ENCODE measurements around the gene RAD51B.
"Not testable (repeated sequence)": the region's sequence is repeated elsewhere in the genome, so short reads cannot be mapped to it uniquely, and the experiment has no call there.

RAD51B gene

GRCh38 chr14:68686724-68687123, 867.1 kb downstream of the RAD51B start:
- no peak for DNase-seq

GRCh38 chr14:68687746-68688145, 868.2 kb downstream of the RAD51B start:
- DNase-seq: no peak

GRCh38 chr14:68688872-68689371, 869.3 kb downstream of the RAD51B start:
- no peak for DNase-seq

- DNase-seq: no peak
These were observed 869.9 kb downstream of the RAD51B start for GRCh38 chr14:68689511-68689910.

- no peak for DNase-seq
These were observed 870.7 kb downstream of the RAD51B start for GRCh38 chr14:68690089-68690958.

DNA sequence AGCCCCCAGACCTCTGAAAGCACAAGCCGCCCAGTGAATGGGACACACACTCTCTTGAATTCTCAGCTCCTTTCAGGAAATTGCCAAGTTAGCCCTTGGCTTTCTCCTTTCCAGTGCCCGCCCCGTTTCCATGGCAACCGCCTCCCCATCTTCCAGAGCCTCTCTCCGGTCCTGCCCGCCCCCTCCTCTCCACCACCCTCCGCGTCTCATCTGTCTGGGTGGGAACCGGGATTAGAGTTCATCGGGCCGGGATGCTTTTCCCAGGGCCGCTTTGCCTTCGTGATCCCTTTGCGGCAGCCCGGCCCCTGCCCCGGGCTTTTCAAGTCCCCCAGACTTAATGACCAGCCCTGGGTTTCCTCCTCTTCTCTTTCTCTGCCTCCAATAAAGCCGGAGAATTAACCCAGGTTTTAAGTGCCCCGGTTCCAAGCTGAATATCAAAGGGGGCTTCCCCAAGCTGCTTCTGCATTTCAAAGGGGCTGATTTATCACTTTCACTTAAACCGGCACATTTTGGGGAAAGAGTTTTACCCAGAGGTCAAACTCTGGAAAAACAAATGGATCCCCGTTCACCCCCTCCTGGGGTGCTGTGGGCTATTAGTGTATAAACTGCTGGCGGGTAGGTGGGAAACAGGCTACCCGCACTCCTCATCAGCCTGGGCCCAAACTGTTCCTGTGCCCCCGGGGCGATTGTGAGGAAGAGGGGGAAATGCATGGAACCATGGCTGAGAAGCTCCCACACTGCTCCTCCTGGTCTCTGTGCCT, 871.6 kb downstream of the RAD51B start:
- DNase-seq: no peak

DNA sequence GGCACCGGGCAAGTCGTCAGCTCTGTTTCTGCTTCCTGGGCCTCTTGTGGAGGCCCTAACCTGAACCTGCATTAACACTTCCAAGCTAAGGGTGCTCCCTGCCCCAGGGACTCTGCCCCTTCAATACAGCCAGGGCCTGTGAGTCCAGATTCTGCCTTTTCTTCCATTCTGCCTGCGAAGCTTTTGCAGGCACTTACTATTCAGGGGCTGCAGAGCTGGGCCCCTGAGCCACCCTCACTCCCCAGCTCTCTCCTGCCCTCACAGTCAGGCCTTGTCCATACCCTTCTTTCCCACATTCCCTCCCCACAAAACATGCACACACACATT, 872.2 kb downstream of the RAD51B start:
- no peak for DNase-seq

DNA sequence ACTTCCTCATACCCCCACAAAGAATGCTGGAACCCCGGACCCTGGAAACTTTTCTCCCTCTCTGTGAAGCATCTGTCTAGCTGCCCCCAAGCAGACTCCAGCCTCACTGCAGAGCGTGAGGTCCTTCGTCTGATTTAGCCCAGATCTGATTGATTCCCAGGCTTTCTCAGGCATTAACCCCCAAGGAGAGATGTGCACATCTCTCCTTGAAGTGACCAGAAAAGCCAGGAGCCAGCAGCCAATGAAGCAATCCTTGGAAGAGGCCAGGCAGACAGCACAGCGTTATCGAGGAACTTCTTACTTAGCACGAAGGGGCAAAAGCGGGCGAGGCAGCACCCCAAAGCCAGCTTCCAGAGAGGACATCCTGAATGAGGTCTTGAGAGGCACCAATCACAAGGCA, 872.6 kb downstream of the RAD51B start:
- no peak for DNase-seq

GRCh38 chr14:68692916-68693771, 873.6 kb downstream of the RAD51B start:
- no peak for DNase-seq

DNA sequence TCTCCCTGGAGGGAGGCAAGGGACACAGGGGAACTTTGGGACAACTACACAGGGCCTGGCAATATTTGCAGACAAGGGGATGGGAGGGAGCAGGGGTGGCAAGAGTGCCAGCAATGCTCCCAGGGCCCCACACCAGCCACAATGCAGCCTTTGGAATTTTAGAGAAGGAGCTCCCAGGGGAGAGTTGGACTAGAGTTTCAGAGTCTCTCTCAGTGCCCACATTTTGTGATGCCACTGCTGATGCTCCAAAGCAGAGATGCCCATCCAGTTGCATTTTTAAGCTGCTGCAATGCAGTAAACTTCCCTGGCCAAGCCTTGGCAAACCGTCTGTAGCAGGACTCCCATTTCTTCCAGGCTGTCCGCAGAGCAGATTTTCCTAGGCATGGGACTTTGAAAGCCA, 874.3 kb downstream of the RAD51B start:
- DNase-seq: no peak

GRCh38 chr14:68694516-68695235, 875.1 kb downstream of the RAD51B start:
- no peak for DNase-seq

DNA sequence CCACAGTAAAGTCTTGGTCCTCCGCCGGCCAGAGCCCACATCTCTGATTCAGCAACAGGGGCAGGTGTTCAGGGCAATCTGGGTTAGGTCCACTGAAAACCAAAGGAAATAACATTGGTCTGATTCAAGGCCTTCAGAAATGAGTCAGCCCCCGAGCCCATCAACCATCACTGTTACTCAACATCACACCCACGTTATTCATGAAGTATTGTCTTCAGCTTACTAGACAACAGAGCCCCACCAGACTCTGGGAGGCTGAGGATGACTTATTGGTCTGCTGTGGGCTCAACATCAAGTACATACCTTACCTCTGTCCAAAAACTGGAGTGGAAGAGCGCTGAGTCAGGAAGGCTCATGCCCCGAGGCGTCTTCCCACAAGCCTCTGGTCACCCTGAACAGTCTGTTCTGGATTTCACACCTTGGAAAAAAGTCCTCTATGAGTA, 875.8 kb downstream of the RAD51B start:
- peak; percentile 51 for DNase-seq

DNA sequence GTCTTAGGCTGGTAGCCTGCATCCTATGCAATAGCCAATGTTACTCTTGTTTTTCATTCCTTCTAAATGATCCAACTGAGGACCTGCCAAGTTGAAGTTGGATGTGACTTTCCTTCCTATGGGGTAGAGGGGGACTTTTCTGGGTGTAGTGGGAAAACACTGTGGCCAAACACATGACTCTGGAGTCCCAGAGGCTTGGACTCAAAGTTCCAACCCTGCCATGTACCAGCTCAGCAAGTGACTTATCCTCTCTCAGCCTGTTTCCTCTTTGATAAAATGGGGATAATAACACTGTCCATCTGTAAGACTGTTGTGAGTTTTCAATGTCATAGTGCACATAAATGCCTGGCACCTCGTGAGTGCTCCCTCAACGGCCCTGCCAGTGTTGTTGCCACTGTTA, 876.3 kb downstream of the RAD51B start:
- DNase-seq: no peak

- no peak for DNase-seq
These were observed 876.7 kb downstream of the RAD51B start for GRCh38 chr14:68696266-68696665.

- DNase-seq: no peak
These were observed 877.3 kb downstream of the RAD51B start for GRCh38 chr14:68696721-68697495.

GRCh38 chr14:68698773-68699172, 879.2 kb downstream of the RAD51B start:
- DNase-seq: not testable (repeated sequence)

DNA sequence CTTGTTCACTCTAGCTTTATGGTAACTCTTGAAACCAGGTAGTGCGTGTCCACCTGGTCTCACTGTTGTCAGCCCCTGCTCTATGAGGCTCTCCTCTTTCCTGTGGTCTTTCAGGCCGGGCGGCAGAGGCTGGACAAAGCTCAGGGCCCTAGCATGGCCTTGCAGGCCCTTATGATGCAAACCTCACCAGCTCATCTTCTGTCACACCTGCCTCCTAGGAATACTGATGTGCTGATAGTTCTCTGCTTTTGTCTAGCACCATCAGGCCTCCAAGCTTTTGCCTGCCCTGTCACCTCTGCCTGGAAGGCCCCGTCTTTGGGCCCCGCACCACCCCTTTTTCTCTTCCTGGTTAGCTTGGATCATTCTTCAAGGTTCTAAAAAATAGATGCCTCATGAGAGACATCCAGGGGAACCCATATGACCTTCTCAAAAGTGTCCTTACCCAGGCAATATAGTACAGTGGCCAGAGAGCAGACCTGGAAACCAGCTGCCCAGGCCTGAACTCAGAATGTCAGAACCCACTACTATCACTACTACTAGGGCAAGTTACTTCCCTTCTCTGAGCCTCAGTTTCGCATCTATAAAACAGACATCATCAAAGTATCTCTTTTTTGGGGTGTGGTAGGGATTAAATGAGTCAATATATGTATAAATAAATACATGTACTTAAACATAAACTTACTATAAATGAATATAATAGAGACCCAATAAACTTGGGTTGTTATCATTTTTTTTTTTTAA, 881.6 kb downstream of the RAD51B start:
- DNase-seq: no peak

DNA sequence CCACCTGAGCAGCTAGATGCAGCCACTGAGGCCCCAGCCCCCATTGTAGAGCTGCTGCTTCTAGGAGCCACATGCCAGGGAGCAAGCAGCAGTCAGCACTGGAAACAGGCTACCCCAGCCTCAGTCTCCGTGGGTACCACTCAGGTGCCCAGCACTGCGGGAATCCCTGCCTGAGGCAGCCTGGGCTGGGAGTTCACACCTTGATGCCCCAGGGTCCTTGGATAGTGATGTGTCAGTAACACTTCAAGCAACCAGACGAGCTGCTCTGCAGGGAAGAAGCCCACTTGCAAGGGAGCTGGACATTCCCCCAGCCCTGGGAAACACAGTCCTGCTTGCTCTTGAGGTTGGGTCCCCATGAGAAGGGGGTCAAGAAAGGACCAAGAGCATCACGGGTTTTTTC, 882.6 kb downstream of the RAD51B start:
- no peak for DNase-seq

DNA sequence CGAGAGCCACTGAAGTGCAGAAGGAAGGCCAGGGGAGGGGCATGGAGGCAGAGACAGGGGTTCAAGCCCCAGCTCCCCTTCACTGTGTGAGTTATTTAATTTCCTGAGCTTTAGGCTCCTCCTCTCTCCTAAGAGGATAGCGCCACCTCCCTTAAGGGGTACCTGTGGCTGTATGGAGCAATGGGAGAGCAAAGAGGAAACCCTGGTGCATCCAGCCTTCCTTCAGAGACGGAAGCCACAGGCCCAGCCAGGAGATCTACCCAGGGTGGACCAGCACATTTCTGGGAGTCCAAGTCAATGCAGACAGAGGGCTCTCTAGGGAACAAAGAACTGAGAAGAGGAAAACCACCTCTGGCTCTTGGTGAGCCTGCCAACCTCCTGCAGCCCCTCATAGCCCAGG, 883.0 kb downstream of the RAD51B start:
- DNase-seq: no peak

DNA sequence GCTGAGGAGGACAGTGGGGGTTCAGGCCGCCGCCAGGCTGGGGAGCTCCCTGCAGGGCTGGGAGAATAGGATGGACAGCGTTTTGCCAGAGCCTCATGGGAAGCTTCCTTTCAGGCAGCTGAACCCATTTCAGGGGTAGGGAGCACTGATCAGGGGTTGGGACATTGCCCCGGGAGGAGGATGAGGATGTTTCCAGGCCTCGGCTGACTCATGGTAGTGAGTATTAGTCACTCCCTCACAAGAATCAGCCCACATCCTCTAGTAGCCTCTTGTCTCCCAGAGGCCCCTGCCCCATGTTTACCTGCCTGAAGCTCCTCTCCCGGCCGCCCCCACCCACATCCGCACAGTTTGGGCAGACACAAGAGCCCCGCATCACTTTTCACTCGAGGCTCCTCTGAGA, 883.5 kb downstream of the RAD51B start:
- peak; percentile 35 for DNase-seq

Data from stimulated activated CD4-positive, alpha-beta T cell treated with anti-CD3 and anti-CD28 coated beads, Interleukin-1b, Interleukin-23, amount 100 ng/mL, for 48 hours (primary cell).